ENCODE results near the gene FEM1C.

- TF ChIP-seq POLR2A (IDR thresholded peaks at IDR 0.05; ENCODE audit: low read depth) (no peak), POLR2AphosphoS5 (IDR thresholded peaks at IDR 0.05) (no peak), CTCF (IDR thresholded peaks at IDR 0.05) (no peak)
These were observed 40.7 kb upstream of the FEM1C start for GRCh38 chr5:115585265-115585664.
